Hepatocyte (in vitro differentiated cells): Measurements from ENCODE around the gene RNF217.

Source experiments
- CTCF ChIP-seq: fragments of 200-600 bp; sonication (generic); IDR thresholded peaks from 2 replicates; pipeline ENCODE4 v1.5.1; 2016; ENCODE audit warnings: antibody characterized with exemption, mild to moderate bottlenecking; ENCODE audit not compliant: poor library complexity
- EZH2 ChIP-seq: fragments of 200-600 bp; sonication (generic); IDR thresholded peaks from 2 replicates; pipeline ENCODE4 v1.6.1; 2016; ENCODE audit warnings: antibody characterized with exemption, mild to moderate bottlenecking, borderline replicate concordance
- EZH2phosphoT487 ChIP-seq: fragments of 200-600 bp; sonication (generic); IDR thresholded peaks from one replicate; pipeline ENCODE4 v1.6.1; 2018; ENCODE audit warnings: antibody characterized with exemption, mild to moderate bottlenecking, low read depth, moderate library complexity; ENCODE audit not compliant: unreplicated experiment, severe bottlenecking

- TF ChIP-seq CTCF, result no peak
- TF ChIP-seq EZH2phosphoT487, result no peak
- no peak for TF ChIP-seq EZH2
These were observed 150.7 kb downstream of the RNF217 start for GRCh38 chr6:125112934-125113333.
